HG03097 (cell line): Measurements from ENCODE around the gene THRA.

Source experiments
- ATAC-seq: cut with Tn5 transposase; IDR thresholded peaks from one replicate; pipeline ENCODE4 v1.9.1; 2021; ENCODE audit not compliant: unreplicated experiment, low FRiP score

THRA gene

GRCh38 chr17:40075201-40075941 lies 12.6 kb downstream of the THRA start:
- no peak for ATAC-seq

DNA sequence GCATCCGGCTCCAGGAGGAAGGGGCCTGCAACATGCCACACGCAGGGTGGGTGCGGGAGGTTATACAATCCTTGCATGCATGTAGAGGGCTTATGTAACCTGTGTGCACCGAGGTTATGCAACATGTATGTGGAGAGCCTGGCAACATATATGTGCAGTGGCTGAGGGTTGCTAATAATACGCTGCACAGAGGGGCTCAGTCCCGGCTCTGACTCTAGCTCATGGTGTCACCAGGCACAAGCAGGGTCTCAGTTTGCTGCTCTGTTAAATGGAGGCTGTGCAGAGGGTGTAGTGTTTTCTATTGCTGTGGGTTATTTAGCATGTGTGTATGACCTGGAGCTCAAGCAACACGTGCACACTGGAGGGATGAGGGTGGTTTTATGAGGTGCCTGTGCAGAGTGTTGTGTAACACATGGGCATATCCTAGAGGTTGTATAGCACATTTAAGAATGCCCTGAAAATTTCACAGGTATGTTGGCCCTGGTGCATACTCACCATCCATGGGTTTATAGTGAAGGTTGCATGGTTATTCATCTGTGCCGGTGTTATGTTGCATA lies 13.3 kb downstream of the THRA start:
- no peak for ATAC-seq

GRCh38 chr17:40076591-40076990 lies 13.8 kb downstream of the THRA start:
- no peak for ATAC-seq

DNA sequence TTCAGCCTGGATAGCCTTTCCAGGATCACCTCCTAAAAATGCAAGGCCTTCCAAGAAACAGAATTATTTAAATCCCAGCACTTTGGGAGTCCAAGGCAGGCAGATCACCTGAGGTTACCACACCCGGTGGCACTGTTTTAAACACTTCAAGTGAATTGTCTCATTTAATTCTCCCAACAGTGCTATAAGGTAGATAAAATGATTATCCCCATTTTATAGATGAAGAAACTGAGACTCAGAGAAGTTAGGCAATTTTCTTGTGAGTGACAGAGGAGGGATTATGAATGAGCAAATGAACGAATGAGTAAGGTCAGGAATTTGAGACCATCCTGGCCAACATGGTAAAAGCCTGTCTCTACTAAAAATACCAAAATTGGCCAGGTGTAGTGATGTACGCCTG lies 16.8 kb downstream of the THRA start:
- no peak for ATAC-seq

- no peak for ATAC-seq
Observed at GRCh38 chr17:40084477-40084876, 21.7 kb downstream of the THRA start.

GRCh38 chr17:40086150-40087044 lies 23.6 kb downstream of the THRA start:
- no peak for ATAC-seq

DNA sequence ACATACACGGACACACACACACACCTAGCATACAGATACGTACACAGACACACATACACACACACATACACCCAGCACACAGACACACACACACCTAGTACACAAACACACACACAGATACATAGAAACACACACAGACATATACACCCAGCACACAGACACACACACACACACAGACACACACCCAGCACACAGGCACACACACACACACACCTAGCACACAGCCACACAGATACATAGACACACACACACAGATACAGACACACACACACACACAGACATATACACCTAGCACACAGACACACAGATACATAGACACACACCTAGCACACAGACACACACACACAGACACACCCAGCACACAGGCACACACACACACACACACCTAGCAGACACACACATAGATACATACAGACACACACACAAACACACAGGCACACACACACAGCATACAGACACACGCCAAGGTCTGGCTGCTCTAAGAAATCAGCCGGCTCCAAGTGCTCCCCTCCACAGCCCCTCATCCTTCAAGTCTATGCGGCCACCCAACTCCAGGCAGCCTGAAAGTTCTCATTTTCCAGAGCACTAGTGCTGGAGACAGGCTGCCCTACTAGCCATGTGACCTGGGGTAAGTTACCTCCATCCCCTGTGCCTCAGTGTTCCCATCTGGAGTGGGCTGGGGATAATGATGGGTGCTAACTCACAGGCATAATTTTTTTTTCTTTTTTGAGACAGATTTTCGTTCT lies 24.5 kb downstream of the THRA start:
- no peak for ATAC-seq

DNA sequence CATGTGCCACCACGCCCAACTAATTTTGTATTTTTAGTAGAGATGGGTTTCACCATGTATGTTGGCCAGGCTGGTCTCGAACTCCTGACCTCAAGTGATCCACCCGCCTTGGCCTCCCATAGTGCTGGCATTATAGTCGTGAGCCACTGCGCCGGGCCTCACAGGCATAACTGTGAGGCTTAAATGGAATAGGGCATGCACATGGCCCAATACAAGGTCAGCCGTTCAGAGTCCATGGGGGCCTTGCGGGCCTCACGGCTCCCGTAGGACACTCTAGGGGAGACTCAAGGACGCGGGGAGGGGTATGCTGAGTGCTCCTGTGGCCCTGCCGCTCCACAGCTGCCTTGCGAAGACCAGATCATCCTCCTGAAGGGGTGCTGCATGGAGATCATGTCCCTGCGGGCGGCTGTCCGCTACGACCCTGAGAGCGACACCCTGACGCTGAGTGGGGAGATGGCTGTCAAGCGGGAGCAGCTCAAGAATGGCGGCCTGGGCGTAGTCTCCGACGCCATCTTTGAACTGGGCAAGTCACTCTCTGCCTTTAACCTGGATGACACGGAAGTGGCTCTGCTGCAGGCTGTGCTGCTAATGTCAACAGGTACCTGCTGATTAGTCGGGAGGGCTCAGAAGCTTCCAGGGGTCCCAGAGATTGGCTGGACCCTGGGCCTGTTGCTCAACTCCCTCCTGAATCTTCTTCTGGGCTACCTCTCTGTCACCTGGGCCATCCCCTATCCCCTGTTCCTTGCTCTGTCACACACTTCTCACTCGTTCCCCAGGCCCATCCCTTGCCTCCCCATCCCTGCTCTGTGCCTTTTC lies 25.3 kb downstream of the THRA start:
- ATAC-seq = no peak

GRCh38 chr17:40089077-40089895 lies 26.5 kb downstream of the THRA start:
- no peak for ATAC-seq

- no peak for ATAC-seq
Observed at GRCh38 chr17:40090237-40091119, 27.7 kb downstream of the THRA start.

DNA sequence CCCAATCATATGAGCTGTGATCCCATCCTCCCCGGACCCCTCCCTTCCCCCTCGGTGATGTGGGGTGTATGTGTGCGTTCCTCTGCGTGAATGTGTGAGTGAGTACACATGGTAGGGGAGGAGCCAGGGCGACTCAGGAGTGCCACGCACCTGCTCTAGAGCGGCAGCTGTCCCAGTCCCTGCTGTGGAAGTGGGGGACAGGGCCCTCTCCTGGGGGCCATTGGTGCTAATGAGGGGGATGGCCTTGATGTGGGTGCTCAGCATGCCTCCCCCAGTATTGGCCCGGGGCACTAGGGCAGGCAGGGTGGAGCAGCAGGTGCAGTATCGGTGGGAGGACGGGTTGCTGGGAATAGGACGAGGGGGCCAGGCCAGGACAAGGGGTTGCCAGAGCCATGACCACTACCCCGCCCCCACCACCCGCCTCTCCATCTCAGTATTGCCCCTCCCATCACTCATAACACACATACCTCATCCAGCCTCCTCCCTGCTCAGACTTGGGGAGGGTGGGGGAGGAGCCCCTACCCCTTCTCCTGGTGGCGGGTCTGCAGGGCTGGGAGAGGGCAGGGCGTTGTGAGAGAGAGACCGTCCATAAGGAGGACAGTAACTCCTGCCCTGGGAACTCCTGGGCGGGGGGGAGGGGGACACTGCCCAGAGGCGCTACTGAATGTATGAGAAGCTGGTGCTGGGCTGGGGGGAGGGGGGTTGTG lies 29.1 kb downstream of the THRA start:
- no peak for ATAC-seq

DNA sequence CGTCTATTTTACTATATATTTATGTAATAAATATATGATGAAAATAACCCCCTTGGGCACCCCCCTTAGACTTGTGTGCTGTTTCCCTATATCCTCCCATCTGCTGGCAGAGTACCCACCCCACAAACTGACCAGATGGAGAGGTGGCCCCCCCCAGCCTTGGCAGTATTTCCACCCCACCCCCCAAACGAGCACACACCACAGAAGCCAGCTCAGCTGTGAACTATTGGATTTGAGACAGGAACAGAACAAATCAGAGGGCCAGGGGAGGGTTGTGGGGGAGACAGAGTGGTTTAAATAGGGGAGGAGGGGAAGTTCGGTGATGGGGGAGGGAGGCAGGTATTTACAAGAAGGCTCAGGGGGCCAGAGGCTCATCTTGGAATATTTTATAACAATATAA lies 29.8 kb downstream of the THRA start:
- ATAC-seq = no peak

GRCh38 chr17:40093005-40093579 lies 30.3 kb downstream of the THRA start:
- ATAC-seq = no peak

DNA sequence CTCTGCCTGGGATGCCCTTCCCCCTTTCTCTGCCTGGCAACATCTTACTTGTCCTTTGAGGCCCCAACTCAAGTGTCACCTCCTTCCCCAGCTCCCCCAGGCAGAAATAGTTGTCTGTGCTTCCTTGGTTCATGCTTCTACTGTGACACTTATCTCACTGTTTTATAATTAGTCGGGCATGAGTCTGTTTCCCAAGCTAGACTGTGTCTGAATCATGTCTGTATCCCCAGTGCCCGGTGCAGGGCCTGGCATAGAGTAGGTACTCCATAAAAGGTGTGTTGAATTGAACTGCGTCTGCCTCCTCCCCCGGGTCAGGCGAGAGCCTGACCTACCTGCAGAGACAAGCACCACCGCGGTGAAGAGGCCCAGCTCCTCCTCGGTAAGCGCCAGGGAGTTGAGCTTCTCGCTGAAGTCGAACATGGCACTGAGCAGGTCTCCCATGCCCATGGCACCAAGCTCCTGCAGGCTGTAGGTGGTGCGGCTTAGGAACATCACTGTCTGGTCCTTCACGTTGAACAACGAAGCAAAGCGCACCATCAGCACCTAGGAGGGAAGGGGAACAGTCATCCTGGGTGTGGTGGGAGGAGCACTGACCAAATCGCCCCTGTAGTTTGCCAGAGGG lies 30.9 kb downstream of the THRA start:
- no peak for ATAC-seq

DNA sequence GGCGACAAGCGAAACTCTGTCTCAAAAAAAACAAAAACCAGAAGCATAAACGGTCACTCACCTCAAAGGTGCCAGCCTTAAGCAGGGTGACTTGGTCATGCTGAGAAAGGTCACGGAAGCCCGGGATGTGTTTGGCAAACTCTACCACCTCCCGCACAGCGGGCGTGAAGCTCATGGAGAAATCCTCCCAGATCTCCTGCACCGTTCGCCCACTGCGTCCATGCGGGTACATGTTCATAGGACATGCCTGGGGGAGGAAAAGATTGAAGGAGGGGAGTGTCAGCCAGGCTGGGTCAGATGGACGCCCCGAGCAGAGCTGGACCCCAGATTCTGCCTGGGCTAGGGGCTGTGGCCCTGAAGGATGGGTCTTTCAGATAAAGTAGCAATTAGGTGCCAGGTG lies 32.1 kb downstream of the THRA start:
- ATAC-seq = no peak

- no peak for ATAC-seq
Observed at GRCh38 chr17:40095351-40095943, 32.7 kb downstream of the THRA start.
